Vagina (tissue), 2 donors: ENCODE measurements around the gene TUBA3D. TPM values are rescaled to one million over a fixed set of nuclear protein-coding genes. Genes with fewer than 3 reads are reported as not detected.
"Not testable (repeated sequence)": the region's sequence is repeated elsewhere in the genome, so short reads cannot be mapped to it uniquely, and the experiment has no call there.

ENCODE experiments used
- DNase-seq, 2 donors: peaks; one replicate each; pipeline ENCODE4 v3.0.0-alpha.2; 2017; ENCODE audit errors: extremely low spot score in 2 of 2
- H3K27ac ChIP-seq: fragments of 200-600 bp; sonication (generic); one replicate; pipeline ENCODE4 v1.5.1; 2019
- H3K27me3 ChIP-seq: fragments of 200-600 bp; sonication (generic); one replicate; pipeline ENCODE4 v1.5.1; 2019
- H3K36me3 ChIP-seq, 2 donors: fragments of 200-600 bp; sonication (generic); one replicate each; pipeline ENCODE4 v1.5.1; 2017 to 2019
- H3K4me1 ChIP-seq: fragments of 200-600 bp; sonication (generic); one replicate; pipeline ENCODE4 v1.5.1; 2019
- H3K4me3 ChIP-seq, 2 donors: fragments of 200-600 bp; sonication (generic); 1 replicate in 1 of 2; 2 replicates in 1 of 2; pipeline ENCODE4 v1.5.1; 2016 to 2019
- H3K9me3 ChIP-seq: fragments of 200-600 bp; sonication (generic); one replicate; pipeline ENCODE4 v1.5.1; 2019
- POLR2A ChIP-seq, 2 donors: fragments of 450-650 bp; IDR thresholded peaks; one replicate each; pipeline ENCODE4 v1.6.1; 2017; ENCODE audit warnings: antibody characterized with exemption in 2 of 2, mild to moderate bottlenecking in 2 of 2, moderate library complexity in 2 of 2
- POLR2AphosphoS5 ChIP-seq, 2 donors: sonication (generic); formaldehyde crosslinking; IDR thresholded peaks; one replicate each; pipeline ENCODE4 v1.9.0; 2017; ENCODE audit warnings: antibody characterized with exemption in 2 of 2, mild to moderate bottlenecking in 2 of 2, low read depth in 1 of 2; ENCODE audit not compliant: insufficient read depth in 1 of 2
- intact Hi-C: fragments of 100-400 bp; cut with DNase I; formaldehyde crosslinking; loops from one replicate; pipeline ENCODE4 v1.15.1; 2023
- total RNA-seq: library from RNA; depleted of rRNA; stranded (reverse); fragments of >200 nt; gene quantifications from one replicate; pipeline ENCODE4 v1.2.3, GENCODE V29; 2016
- TF ChIP-seq, protein P1 (sequence below), 3 experiments: fragments of 450-650 bp in 2 of 3; fragments of 200-600 bp in 1 of 3; sonication (generic) in 1 of 3; IDR thresholded peaks; one replicate each; pipeline ENCODE4 v1.5.1; 2017 to 2019; ENCODE audit warnings: antibody characterized with exemption in 3 of 3, mild to moderate bottlenecking in 2 of 3, moderate library complexity in 2 of 3

Gene TUBA3D
- total RNA-seq, 1 donor from 2014 or later = 0.74 TPM

DNA sequence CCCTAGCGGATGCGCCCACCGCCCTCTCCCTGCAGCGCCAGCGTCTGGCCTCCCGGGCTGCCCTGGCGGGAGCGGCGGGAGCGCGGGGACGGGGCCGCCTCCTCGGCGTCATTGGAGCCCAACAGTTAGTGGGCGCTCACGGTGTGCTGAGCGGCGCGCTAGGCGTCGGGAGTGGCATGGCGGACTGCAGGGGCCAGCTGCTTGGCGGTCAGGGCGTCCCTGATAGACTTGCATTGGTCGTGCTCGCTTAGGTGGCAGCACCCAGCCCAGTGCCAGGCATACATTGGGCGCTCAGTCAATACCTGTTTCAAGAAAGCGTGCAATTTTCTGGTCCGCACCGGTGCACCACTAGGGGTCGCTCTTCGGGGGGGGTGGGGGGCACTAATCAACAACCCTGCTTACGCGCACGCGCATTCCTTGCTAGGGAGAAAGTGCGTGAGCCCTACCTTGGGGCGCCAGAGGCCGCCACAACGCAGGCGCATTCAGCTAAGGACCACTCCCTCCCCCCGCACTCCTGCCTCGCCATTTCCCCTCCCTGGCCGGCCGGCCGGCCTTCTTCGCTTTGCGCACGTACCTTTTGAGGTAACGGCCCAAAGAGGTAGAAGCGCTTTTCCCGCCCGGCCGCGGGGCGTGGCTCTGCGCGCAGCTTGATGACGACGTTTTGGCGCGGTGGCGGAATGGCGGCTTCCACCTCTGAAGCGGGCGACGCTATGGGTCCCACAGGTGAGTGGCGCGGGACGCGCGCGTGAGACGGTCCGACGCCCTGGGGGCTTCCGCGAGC, 16.7 kb downstream of the TUBA3D start:
- intact Hi-C loops = no loop called here
- TF ChIP-seq, protein P1, sequence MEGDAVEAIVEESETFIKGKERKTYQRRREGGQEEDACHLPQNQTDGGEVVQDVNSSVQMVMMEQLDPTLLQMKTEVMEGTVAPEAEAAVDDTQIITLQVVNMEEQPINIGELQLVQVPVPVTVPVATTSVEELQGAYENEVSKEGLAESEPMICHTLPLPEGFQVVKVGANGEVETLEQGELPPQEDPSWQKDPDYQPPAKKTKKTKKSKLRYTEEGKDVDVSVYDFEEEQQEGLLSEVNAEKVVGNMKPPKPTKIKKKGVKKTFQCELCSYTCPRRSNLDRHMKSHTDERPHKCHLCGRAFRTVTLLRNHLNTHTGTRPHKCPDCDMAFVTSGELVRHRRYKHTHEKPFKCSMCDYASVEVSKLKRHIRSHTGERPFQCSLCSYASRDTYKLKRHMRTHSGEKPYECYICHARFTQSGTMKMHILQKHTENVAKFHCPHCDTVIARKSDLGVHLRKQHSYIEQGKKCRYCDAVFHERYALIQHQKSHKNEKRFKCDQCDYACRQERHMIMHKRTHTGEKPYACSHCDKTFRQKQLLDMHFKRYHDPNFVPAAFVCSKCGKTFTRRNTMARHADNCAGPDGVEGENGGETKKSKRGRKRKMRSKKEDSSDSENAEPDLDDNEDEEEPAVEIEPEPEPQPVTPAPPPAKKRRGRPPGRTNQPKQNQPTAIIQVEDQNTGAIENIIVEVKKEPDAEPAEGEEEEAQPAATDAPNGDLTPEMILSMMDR (IDR thresholded peaks at IDR 0.05) = peak; percentile 35 to 95 (median 78)
- TF ChIP-seq POLR2AphosphoS5 (IDR thresholded peaks at IDR 0.05; ENCODE audit: insufficient read depth in 1 of 2, low read depth in 1 of 2) = peak; percentile 66 to 88
- TF ChIP-seq POLR2A (IDR thresholded peaks at IDR 0.05) = no peak

DNA sequence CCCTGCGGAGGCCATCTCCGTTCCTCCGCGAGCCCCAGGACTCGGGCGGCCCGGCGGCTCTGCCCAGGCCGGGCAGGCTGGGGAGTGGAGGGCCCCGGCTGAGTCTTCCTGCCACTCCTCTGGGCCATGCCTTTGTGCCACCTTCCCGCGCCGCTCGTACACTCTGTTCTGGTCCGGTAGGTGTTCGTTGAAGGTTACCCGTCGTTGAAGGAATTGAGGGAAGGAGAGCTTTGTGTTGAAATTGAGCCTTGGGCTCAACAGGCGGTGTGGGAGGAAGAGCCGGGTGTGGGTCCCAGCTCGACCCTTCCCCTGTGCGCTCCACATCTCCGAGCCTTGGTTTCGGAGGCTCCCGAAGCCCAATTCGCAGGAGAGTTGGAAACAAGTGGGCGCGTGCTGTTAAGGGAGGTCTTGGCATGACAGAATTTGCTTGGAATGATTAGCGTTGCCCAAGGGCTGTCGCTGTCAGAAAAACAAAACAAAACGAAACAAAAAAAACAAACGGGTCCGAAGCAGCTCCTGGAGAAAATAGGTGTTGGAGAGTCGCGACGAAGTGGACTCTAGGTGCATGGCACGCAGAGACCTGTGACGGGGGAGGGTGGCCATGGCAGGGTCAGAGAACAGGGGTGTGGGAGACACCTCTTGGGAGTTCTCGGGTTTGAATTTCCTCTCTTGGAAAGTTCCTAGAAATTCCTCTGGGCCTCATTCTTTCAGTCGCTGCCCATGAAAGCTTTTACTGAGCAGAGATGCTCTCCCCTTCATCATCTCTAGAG, 17.5 kb downstream of the TUBA3D start:
- peak overlapping the region; percentile 90 for H3K27ac ChIP-seq
- TF ChIP-seq, protein P1 (IDR thresholded peaks at IDR 0.05) = no peak
- no peak for TF ChIP-seq POLR2AphosphoS5 (IDR thresholded peaks at IDR 0.05; ENCODE audit: insufficient read depth in 1 of 2, low read depth in 1 of 2)
- no peak for TF ChIP-seq POLR2A (IDR thresholded peaks at IDR 0.05)
- H3K36me3 ChIP-seq = no peaks in the 10 kb centered on the region
- H3K9me3 ChIP-seq = no peaks in the 10 kb centered on the region
- H3K4me1 ChIP-seq = peaks cover 38% of the 10 kb centered on the region
- intact Hi-C loops = no loop called here
- peak overlapping the region; percentile 73 to 83 for H3K4me3 ChIP-seq
- DNase-seq = no peak
- no peaks in the 10 kb centered on the region for H3K27me3 ChIP-seq

More for the DNA sequence above, 16.7 kb downstream of the TUBA3D start:
- Histone ChIP-seq H3K27ac (peak overlapping the region; percentile 90), H3K4me3 (peak overlapping the region; percentile 73 to 83), H3K27me3 (no peaks in the 10 kb centered on the region), H3K9me3 (no peaks in the 10 kb centered on the region), H3K4me1 (peaks cover 38% of the 10 kb centered on the region), H3K36me3 (no peaks in the 10 kb centered on the region)
- peak in 1 of 2 donors; percentile 95 for DNase-seq

DNA sequence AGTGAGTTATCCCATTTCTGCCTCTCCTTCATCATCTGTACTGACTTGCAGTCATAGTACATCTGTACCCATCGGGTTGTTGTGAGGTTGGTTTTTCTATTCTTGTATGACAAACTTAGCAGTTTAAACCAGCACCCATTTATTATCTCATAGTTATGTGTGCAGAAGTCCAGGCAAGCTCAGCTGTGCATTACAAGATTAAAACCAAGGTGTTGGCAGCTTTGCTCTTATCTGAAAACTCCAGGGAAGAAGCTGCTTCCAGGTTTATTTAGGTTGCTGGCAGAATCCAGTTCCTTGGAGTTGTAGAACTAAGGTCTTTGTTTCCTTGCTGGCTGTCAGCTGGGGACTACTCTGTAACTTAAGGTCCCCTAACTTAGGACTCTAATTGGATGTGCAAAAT, 19.6 kb downstream of the TUBA3D start:
- H3K27ac ChIP-seq, DNase-seq, H3K9me3 ChIP-seq, H3K36me3 ChIP-seq, H3K4me3 ChIP-seq, intact Hi-C loops, H3K27me3 ChIP-seq: not testable (repeated sequence)
- H3K4me1 ChIP-seq = peaks cover 26% of the 10 kb centered on the region

DNA sequence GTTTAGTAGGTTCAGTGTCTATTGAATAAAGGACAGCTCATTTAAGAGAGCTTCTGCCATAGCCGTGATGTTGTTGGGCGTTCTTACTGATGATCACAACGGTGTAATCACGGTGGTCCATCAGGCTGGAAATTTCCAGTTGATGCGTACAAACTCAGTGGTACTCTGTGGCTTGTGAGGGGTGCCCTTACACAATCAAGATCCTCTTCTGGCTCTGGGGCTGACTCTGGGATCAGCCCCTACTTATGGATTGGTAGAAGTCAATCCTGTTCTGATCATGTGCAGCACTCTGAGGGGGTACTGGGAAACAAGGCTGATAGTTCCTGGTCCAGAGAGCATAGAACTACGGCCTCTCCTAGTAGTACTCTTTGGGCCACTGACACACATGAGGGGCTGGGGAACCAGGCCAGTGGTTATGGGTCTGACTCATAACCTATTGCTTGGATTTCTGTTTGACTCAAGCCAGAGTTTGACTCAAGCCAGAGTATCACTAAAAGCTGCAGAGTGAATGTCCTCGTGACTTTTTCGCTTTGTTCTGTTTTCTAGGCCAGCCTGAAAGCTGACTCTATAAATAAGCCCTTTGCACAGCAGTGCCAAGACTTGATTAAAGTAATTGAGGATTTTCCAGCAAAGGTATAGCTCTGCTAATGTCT, 22.5 kb downstream of the TUBA3D start:
- peaks cover 0 to 20% of the 10 kb centered on the region in 2 donors for H3K36me3 ChIP-seq
- not testable (repeated sequence) for H3K27ac ChIP-seq

DNA sequence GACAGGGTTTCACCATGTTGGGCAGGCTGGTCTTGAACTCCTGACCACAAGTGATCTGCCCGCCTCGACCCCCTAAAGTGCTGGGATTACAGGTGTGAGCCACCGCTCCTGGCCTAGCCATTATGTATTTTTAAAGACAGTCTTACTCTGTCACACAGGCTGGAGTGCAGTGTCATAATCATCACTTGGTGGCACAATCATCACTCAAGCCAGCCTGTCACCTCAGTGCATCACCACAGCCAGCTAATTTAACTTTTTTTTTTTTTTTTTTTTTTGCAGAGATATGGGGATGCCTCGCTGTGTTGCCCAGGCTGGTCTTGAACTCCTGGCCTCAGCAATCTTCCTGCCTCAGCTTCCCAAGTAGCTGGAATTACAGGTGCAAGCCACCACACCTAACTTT, 27.7 kb downstream of the TUBA3D start:
- H3K27ac ChIP-seq, DNase-seq, intact Hi-C loops, H3K4me3 ChIP-seq, H3K27me3 ChIP-seq, H3K9me3 ChIP-seq, H3K4me1 ChIP-seq: not testable (repeated sequence)
- H3K36me3 ChIP-seq = peaks cover 0 to 51% of the 10 kb centered on the region in 2 donors

More for the DNA sequence above, 22.5 kb downstream of the TUBA3D start:
- DNase-seq, H3K9me3 ChIP-seq, intact Hi-C loops, H3K27me3 ChIP-seq, H3K4me3 ChIP-seq: not testable (repeated sequence)
- peaks cover 15% of the 10 kb centered on the region for H3K4me1 ChIP-seq

DNA sequence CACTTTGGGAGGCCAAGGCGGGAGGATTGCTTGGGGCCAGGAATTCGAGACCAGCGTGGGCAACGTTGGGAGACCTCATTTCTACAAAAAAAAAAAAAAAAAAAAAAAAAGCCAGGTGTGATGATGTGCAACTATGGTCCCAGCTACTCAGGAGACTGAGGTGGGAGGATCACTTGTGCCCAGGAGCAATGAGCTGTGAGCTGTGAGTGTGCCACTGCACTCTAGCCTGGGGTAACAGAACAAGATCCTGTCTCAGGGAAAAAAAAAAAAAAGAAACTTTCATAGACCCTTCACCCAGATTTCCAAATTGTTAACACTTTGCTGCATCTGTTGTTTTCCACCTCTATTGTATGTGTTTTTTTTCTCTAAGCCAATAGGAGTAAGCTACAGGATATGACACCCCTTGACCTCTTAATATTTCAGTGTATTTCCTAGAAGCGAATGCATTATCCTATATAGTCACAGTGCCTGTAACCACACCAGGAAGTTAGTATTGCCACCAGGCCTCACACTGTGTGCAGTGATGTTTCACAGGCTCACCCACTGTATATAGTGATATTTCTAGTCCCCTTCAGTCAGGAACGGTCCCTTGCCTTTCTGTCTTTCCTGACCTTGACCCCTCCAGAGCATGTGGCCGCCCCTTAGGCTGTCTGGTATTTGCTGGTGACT, 28.3 kb downstream of the TUBA3D start:
- H3K4me3 ChIP-seq, H3K4me1 ChIP-seq, intact Hi-C loops, DNase-seq, H3K27ac ChIP-seq, H3K27me3 ChIP-seq, H3K9me3 ChIP-seq: not testable (repeated sequence)
- H3K36me3 ChIP-seq = peaks cover 0 to 56% of the 10 kb centered on the region in 2 donors
